Hepatocyte (in vitro differentiated cells): Measurements from ENCODE around the gene LGALS12.

ENCODE experiments used
- CTCF ChIP-seq: fragments of 200-600 bp; sonication (generic); IDR thresholded peaks from 2 replicates; pipeline ENCODE4 v1.5.1; 2016; ENCODE audit warnings: antibody characterized with exemption, mild to moderate bottlenecking; ENCODE audit not compliant: poor library complexity
- EZH2 ChIP-seq: fragments of 200-600 bp; sonication (generic); IDR thresholded peaks from 2 replicates; pipeline ENCODE4 v1.6.1; 2016; ENCODE audit warnings: antibody characterized with exemption, mild to moderate bottlenecking, borderline replicate concordance
- EZH2phosphoT487 ChIP-seq: fragments of 200-600 bp; sonication (generic); IDR thresholded peaks from one replicate; pipeline ENCODE4 v1.6.1; 2018; ENCODE audit warnings: antibody characterized with exemption, mild to moderate bottlenecking, low read depth, moderate library complexity; ENCODE audit not compliant: unreplicated experiment, severe bottlenecking

- TF ChIP-seq CTCF (no peak), EZH2phosphoT487 (no peak), EZH2 (no peak)
Observed at GRCh38 chr11:63537293-63538101, 31.6 kb downstream of the LGALS12 start.
